Ovary (tissue), 3 donors: ENCODE results near the gene SLC37A4.

ENCODE experiments used
- EP300 ChIP-seq: sonication (generic); formaldehyde crosslinking; IDR thresholded peaks from one replicate; pipeline ENCODE4 v1.6.1; 2017; ENCODE audit warnings: antibody characterized with exemption
- POLR2A ChIP-seq: fragments of 450-650 bp; IDR thresholded peaks from one replicate; pipeline ENCODE4 v1.6.1; 2017; ENCODE audit warnings: antibody characterized with exemption, mild to moderate bottlenecking, moderate library complexity
- TF ChIP-seq, protein P1 (sequence below), 3 donors: fragments of 450-650 bp in 2 of 3; fragments of 200-600 bp in 1 of 3; IDR thresholded peaks; one replicate each; pipeline versions ENCODE4 v1.5.1 to v1.8.0; 2016 to 2022; ENCODE audit warnings: antibody characterized with exemption in 3 of 3, mild to moderate bottlenecking in 1 of 3
- donor health status: DM: no; HTN: no; CAD: no.

DNA sequence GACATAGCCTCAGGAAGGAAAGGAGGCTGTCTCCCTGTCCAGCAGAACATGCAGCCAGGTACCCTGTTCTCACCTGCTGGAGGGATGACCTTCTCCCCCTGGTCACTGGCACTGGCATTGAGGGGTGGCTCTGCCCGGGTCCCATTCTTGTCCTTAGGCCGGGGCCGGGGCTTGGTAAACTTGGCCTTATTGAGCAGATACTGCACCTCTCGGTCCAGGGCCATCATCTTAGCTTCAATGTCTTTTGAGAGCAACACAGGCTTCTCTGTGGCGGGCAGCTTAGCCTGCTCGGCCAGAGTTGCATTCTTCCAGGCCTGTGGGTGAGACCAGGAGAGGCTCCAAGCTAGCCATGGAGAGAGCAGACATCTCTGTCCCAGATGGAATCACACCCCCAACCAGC lies 15.8 kb upstream of the SLC37A4 start:
- TF ChIP-seq, protein P1, sequence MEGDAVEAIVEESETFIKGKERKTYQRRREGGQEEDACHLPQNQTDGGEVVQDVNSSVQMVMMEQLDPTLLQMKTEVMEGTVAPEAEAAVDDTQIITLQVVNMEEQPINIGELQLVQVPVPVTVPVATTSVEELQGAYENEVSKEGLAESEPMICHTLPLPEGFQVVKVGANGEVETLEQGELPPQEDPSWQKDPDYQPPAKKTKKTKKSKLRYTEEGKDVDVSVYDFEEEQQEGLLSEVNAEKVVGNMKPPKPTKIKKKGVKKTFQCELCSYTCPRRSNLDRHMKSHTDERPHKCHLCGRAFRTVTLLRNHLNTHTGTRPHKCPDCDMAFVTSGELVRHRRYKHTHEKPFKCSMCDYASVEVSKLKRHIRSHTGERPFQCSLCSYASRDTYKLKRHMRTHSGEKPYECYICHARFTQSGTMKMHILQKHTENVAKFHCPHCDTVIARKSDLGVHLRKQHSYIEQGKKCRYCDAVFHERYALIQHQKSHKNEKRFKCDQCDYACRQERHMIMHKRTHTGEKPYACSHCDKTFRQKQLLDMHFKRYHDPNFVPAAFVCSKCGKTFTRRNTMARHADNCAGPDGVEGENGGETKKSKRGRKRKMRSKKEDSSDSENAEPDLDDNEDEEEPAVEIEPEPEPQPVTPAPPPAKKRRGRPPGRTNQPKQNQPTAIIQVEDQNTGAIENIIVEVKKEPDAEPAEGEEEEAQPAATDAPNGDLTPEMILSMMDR (IDR thresholded peaks at IDR 0.05) = no peak
- TF ChIP-seq POLR2A = no peak
- no peak for TF ChIP-seq EP300
